Kidney epithelial cell (primary cell): ENCODE measurements around the gene HRG. TPM values are rescaled to one million over a fixed set of nuclear protein-coding genes. Genes with fewer than 3 reads are reported as not detected.
"Not testable (repeated sequence)": the region's sequence is repeated elsewhere in the genome, so short reads cannot be mapped to it uniquely, and the experiment has no call there.

Experiments used
- DNase-seq: peaks from one replicate; pipeline ENCODE4 v3.0.0-alpha.2; 2010; ENCODE audit warnings: low read depth
- H3K27me3 ChIP-seq: 2 replicates; pipeline ENCODE4 v1.6.0; 2011; ENCODE audit warnings: low read length; ENCODE audit not compliant: control insufficient read depth, insufficient read depth
- H3K36me3 ChIP-seq: 2 replicates; pipeline ENCODE4 v1.5.1; 2011; ENCODE audit warnings: low read length; ENCODE audit not compliant: control insufficient read depth, insufficient read depth
- H3K4me3 ChIP-seq: 2 replicates; pipeline ENCODE4 v1.5.1; 2011; ENCODE audit warnings: low read depth, mild to moderate bottlenecking, control low read depth, low read length
- total RNA-seq: library from RNA; depleted of rRNA; stranded (reverse); fragments of >200 nt; gene quantifications from 2 replicates; pipeline ENCODE4 v1.2.3, GENCODE V29; 2015
- TF ChIP-seq, protein P1 (sequence below): IDR thresholded peaks from 2 replicates; pipeline ENCODE4 v1.5.1; 2011; ENCODE audit warnings: mild to moderate bottlenecking, moderate library complexity, low read length, control low read depth, inconsistent platforms; ENCODE audit not compliant: insufficient read depth, poor library complexity, severe bottlenecking

Gene HRG
- total RNA-seq, 1 donor from 2014 or later: 0.13 TPM

DNA sequence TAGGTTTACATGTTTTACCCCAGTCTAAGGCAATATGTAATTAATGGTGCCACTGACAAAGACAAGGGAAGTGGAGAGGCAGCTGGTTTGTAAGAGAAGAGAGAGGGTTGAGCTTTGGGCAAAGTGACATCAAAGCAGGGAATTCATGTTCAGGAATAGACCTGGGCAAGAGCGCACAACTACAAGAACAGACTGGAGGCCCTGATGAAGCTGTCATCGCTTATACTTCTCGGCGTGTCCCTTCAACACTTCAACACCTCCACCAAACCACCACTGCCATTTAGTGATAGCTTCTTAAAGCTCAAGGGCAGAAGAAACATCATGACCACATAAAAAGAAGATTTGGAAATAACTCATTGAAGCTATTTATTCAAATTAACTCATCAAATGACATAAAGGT is 31.7 kb downstream of the HRG start:
- Histone ChIP-seq H3K27me3 (no peaks in the 10 kb centered on the region), H3K36me3 (no peaks in the 10 kb centered on the region), H3K4me3 (no peak overlapping the region)
- TF ChIP-seq, protein P1, sequence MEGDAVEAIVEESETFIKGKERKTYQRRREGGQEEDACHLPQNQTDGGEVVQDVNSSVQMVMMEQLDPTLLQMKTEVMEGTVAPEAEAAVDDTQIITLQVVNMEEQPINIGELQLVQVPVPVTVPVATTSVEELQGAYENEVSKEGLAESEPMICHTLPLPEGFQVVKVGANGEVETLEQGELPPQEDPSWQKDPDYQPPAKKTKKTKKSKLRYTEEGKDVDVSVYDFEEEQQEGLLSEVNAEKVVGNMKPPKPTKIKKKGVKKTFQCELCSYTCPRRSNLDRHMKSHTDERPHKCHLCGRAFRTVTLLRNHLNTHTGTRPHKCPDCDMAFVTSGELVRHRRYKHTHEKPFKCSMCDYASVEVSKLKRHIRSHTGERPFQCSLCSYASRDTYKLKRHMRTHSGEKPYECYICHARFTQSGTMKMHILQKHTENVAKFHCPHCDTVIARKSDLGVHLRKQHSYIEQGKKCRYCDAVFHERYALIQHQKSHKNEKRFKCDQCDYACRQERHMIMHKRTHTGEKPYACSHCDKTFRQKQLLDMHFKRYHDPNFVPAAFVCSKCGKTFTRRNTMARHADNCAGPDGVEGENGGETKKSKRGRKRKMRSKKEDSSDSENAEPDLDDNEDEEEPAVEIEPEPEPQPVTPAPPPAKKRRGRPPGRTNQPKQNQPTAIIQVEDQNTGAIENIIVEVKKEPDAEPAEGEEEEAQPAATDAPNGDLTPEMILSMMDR: no peak
- DNase-seq: no peak

DNA sequence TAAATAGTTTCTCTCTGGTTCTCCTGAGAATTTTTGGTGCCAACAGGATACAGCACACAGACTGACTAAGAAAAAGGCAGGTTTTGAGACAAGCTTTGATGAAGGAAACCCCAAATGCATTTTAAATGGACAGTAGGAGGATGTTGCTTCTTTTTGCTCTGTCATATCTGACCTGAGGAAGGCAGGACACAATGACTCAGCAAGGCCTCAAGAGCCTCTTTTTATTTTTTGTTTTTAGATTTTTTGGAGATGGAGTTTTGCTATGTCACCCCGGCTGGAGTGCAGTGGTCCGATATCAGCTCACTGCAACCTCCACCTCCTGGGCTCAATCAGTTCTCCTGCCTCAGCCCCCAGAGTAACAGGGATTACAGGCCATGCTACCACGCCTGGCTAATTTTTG is 34.5 kb downstream of the HRG start:
- TF ChIP-seq, protein P1: no peak
- Histone ChIP-seq H3K4me3 (no peak overlapping the region), H3K27me3 (no peaks in the 10 kb centered on the region), H3K36me3 (no peaks in the 10 kb centered on the region)
- no peak for DNase-seq

DNA sequence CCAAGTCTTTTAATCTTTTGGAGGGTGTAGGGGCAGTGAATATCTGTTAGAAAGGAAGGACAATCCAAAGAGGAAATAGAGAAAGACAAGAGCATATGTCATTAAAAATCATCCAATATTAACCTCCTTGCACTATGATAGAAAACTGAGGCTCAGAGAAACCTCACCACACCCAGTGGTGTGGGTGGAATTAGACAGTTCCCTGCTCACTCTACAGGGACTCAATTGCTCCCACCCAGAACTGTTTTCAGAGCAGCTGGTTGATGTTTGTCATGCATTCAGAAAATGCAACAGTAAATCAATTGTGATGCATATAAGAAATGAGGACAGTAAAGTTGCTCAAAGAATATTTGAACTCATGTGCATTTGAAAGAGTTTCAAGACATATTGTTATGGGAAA is 36.6 kb downstream of the HRG start:
- not testable (repeated sequence) for H3K27me3 ChIP-seq, H3K36me3 ChIP-seq, H3K4me3 ChIP-seq, DNase-seq

DNA sequence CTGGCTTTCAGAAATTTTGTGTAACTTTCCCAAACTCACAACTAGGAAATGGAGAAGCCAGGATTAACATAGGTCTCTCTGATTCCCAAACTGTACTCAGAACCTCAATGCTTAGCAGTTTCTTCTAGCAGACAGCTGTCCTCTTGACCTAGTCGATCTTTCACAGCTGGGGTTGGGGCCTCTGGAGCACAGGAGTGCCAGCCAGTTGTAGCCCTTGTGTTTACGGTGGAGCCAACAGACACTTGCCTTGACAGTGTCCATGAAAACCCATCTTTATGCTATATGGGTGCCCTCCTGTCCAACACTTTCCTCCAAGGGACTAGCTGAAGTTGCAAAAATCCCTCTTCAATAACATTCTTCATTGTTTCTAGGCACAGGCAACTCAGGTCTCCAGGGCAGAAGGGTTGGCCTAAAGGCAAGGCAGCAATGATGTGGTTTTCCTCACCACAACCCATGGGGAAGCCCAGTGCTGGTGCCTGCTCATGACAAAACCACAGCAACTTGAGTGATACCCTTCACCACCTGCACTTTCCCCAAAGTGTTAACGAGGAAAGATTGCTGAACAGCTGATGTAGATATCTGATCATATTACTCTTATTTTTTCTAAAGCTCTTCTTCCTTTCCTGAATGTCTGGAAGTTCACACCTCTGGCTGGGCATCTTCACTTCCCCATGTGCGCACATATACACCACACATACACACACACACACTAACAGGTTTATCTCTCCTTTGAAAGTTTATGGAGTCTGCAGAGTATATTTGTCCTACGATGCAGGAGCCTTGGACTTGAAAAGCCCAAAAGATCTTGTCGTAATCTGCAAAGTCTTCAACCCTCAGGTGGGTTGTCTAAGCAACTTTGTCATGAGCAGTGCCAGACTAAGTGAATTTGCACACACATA is 40.3 kb downstream of the HRG start:
- Histone ChIP-seq H3K4me3 (no peak overlapping the region), H3K36me3 (no peaks in the 10 kb centered on the region), H3K27me3 (no peaks in the 10 kb centered on the region)
- TF ChIP-seq, protein P1: no peak
- DNase-seq: no peak

DNA sequence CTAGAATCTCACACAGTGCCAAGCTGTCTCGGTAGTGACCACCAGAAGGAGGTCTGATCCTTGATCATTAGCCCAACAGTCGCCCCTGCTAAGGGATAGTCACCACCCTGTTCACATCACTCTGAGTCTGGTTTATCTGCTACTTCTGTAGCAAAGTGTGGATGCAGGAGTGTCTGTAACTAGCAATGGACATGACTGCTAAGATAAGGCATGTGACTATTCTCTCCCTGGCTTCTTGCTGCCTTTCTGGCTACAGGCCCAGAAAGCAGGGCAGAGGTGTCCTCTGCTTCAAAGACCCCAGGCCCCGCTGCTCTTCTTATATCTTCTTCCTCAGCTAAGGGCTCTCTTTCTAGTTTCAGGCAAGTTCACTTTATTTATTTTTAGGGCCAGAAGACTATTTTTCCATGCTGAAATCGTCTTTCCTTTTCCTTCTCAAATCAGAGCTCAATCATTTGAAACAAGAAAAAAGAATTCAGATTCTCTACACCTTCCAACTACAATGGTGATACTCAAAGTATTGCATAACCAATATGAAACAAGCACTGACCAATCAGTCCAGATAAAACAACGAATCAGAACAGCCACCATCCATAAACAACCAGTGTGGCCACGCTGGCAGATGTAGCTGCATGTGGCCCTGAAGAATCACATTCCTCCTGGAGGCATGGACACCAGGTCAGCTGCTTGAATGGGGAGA is 43.3 kb downstream of the HRG start:
- Histone ChIP-seq H3K27me3 (no peaks in the 10 kb centered on the region), H3K4me3 (no peak overlapping the region), H3K36me3 (no peaks in the 10 kb centered on the region)
- no peak for DNase-seq
- TF ChIP-seq, protein P1: no peak

DNA sequence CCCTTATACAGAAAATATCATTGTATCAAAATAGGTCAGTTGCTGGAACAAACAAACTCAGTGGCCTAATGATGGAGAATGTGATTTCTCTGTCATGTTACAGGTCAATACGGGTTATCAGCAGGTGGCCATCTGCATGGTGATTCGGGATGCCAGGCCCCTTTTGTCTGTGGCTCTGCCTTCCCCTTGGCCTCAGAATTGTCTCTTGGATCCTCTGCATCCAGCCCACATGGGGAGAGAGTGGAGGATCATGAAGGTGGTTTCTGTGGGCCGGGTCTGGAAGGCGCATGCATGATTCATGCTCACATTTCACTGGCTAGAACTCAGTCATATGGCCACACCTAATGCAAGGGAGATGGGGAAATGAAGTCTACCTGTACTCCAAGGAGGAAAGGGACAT is 44.9 kb downstream of the HRG start:
- H3K27me3 ChIP-seq, H3K36me3 ChIP-seq, DNase-seq, H3K4me3 ChIP-seq: not testable (repeated sequence)
